ENCODE data around the gene DPP6. TPM values are rescaled to one million over a fixed set of nuclear protein-coding genes. Genes with fewer than 3 reads are reported as not detected.

The DPP6 gene
- total RNA-seq, 1 experiment from 2014 or later = not detected

DNA sequence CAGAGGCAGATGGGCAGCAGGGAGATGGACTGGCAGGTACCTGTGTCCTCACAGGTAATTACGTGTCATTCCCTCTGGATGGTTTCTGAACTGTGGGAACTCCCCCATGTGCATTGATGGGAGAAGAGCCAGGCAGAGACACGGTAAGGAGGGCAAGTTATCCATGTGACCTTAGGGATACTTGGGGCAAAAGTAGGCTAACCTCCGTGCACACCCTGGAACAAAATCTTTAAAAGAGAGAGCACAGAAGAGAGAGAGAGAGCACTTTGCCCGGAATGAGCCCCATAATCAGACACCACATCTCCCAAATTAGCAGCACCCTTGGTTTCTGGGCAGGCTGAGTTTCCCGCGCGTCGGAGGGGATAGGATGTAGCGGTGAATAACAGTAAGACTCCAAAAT, 527.5 kb downstream of the DPP6 start:
- ChIA-PET POLR2A (no interaction called here), CTCF (no interaction called here)
- H3K4me3 Mint-ChIP-seq = no peak overlapping the region
- TF ChIP-seq, protein P1, sequence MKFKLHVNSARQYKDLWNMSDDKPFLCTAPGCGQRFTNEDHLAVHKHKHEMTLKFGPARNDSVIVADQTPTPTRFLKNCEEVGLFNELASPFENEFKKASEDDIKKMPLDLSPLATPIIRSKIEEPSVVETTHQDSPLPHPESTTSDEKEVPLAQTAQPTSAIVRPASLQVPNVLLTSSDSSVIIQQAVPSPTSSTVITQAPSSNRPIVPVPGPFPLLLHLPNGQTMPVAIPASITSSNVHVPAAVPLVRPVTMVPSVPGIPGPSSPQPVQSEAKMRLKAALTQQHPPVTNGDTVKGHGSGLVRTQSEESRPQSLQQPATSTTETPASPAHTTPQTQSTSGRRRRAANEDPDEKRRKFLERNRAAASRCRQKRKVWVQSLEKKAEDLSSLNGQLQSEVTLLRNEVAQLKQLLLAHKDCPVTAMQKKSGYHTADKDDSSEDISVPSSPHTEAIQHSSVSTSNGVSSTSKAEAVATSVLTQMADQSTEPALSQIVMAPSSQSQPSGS (CRISPR knock-in tag; IDR thresholded peaks at IDR 0.05; ENCODE audit: borderline replicate concordance, low read depth) = no peak
- DNase-seq (ENCODE audit: low spot score) = no peak
- peaks cover 52% of the 10 kb centered on the region for H3K9me3 Mint-ChIP-seq
- ATAC-seq = no peak
- no peak overlapping the region for H3K27ac Mint-ChIP-seq
- peaks cover 80% of the 10 kb centered on the region for H3K36me3 Mint-ChIP-seq
- no peaks in the 10 kb centered on the region for H3K4me1 Mint-ChIP-seq
- peaks cover 20% of the 10 kb centered on the region for H3K27me3 Mint-ChIP-seq (ENCODE audit: low read depth)

DNA sequence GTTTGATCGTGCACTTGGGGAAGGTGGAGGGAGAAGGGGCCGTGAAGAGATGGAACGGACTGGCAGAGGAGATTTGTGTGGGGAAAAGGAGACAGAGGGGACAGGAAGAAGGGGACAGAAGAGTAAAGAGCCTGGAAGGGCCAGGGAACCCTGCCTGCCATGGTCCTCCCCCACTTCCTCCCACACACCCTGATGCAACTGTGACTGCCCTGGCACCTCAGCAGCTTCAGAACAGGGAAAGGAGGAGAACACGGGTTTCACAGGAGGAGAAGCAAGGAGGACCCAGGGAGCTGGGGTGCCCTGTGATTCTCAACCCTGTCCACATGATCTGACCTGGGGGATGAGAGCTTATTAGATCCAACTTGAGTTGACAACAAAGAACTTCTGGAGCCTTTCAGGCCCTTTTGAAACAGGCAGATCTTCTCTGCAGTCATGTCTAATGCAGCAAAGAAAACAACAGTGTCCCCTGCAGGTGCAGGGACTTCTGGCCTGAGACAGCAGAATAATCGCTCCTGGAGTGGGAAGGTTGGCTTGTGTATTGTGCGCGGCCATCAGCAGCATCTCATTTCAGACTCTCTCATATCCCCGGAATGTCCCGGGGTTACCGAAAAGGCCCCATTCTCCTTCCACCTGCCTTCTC, 529.2 kb downstream of the DPP6 start:
- H3K9me3 Mint-ChIP-seq = peaks cover 68% of the 10 kb centered on the region
- H3K27ac Mint-ChIP-seq = no peak overlapping the region
- no peak for ATAC-seq
- H3K4me1 Mint-ChIP-seq = no peaks in the 10 kb centered on the region
- POLR2A ChIA-PET = no interaction called here
- peaks cover 20% of the 10 kb centered on the region for H3K27me3 Mint-ChIP-seq (ENCODE audit: low read depth)
- no peak for DNase-seq (ENCODE audit: low spot score)
- H3K36me3 Mint-ChIP-seq = peaks cover 91% of the 10 kb centered on the region
- no peak overlapping the region for H3K4me3 Mint-ChIP-seq
- CTCF ChIA-PET = no interaction called here
- no peak for TF ChIP-seq ZNF263 (CRISPR knock-in tag; IDR thresholded peaks at IDR 0.05; ENCODE audit: low read depth)
- TF ChIP-seq, protein P2, sequence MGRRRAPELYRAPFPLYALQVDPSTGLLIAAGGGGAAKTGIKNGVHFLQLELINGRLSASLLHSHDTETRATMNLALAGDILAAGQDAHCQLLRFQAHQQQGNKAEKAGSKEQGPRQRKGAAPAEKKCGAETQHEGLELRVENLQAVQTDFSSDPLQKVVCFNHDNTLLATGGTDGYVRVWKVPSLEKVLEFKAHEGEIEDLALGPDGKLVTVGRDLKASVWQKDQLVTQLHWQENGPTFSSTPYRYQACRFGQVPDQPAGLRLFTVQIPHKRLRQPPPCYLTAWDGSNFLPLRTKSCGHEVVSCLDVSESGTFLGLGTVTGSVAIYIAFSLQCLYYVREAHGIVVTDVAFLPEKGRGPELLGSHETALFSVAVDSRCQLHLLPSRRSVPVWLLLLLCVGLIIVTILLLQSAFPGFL (CRISPR knock-in tag; IDR thresholded peaks at IDR 0.05; ENCODE audit: borderline replicate concordance) = no peak

DNA sequence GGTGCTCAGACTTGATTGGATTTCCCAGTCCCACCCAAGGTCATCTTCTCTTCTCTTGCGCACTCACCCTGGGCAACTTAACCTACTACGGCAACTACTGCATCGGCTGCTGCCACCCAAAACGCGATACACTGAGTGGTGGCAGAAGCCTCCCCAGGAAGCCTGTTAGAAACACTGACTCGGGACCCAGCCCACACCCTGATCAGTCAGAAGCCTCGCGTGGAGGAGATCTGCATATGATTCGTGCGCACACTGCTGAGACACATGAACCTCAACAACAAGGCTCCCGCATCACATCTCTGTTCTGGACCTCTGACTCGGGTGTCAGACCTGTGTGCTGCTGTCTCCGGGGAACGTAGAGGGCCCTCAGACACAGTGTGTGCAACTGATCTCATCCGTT, 531.3 kb downstream of the DPP6 start:
- no peak overlapping the region for H3K27ac Mint-ChIP-seq
- no peak overlapping the region for H3K4me3 Mint-ChIP-seq
- ChIA-PET CTCF (no interaction called here), POLR2A (no interaction called here)
- DNase-seq (ENCODE audit: low spot score) (no peak), ATAC-seq (no peak)
- no peaks in the 10 kb centered on the region for H3K4me1 Mint-ChIP-seq
- H3K27me3 Mint-ChIP-seq (ENCODE audit: low read depth) = peaks cover 18% of the 10 kb centered on the region
- H3K36me3 Mint-ChIP-seq = peaks cover 91% of the 10 kb centered on the region
- TF ChIP-seq JAZF1 (CRISPR knock-in tag; IDR thresholded peaks at IDR 0.05) (no peak), ZNF396 (CRISPR knock-in tag; IDR thresholded peaks at IDR 0.05; ENCODE audit: borderline replicate concordance) (no peak)
- TF ChIP-seq, protein P3, sequence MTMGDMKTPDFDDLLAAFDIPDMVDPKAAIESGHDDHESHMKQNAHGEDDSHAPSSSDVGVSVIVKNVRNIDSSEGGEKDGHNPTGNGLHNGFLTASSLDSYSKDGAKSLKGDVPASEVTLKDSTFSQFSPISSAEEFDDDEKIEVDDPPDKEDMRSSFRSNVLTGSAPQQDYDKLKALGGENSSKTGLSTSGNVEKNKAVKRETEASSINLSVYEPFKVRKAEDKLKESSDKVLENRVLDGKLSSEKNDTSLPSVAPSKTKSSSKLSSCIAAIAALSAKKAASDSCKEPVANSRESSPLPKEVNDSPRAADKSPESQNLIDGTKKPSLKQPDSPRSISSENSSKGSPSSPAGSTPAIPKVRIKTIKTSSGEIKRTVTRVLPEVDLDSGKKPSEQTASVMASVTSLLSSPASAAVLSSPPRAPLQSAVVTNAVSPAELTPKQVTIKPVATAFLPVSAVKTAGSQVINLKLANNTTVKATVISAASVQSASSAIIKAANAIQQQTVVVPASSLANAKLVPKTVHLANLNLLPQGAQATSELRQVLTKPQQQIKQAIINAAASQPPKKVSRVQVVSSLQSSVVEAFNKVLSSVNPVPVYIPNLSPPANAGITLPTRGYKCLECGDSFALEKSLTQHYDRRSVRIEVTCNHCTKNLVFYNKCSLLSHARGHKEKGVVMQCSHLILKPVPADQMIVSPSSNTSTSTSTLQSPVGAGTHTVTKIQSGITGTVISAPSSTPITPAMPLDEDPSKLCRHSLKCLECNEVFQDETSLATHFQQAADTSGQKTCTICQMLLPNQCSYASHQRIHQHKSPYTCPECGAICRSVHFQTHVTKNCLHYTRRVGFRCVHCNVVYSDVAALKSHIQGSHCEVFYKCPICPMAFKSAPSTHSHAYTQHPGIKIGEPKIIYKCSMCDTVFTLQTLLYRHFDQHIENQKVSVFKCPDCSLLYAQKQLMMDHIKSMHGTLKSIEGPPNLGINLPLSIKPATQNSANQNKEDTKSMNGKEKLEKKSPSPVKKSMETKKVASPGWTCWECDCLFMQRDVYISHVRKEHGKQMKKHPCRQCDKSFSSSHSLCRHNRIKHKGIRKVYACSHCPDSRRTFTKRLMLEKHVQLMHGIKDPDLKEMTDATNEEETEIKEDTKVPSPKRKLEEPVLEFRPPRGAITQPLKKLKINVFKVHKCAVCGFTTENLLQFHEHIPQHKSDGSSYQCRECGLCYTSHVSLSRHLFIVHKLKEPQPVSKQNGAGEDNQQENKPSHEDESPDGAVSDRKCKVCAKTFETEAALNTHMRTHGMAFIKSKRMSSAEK (CRISPR knock-in tag; IDR thresholded peaks at IDR 0.05; ENCODE audit: borderline replicate concordance) = no peak
- H3K9me3 Mint-ChIP-seq = peaks cover 88% of the 10 kb centered on the region

DNA sequence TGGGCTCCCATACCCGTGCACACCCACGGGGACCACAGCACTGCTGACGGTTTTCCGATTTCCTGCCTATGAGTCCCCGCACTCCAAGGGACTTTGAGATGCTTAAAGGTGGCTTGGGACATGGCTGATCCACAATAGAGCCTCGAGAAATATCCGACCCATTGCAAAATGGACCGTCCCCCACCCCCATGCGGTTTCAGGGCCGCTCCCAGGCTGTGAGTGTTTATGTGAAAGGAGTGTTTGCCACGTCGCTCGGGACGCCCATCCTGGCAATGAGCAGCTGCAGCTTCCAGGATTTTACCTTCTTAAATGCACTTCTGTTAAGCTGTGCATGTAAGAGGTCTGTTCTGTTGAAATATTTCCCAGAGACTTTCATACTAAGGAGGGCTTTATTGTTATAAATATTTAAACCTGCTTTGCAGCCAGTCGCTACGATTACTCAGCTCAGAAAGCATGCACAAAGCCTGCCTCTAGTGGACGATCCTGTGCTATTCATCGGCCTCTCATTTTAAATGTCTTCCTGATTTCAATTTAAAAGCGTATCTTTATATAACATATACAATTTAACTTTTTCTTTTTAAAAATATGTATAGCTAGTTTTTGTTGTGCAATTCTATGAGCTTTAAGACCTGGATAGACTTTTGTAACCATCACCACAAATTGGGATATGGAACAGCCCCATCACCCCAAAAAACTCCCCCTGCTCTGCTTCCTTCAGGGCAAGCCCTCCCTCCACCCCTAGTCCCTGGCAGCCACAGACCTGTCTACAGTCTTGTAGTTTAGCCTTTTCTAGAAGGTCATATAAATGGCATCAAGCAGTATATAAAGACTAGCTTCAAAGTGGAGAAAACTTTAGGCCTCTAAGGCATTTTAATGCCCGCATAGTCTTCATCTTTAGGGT, 532.4 kb downstream of the DPP6 start:
- Mint-ChIP-seq H3K27ac (no peak overlapping the region), H3K4me3 (no peak overlapping the region), H3K9me3 (peaks cover 94% of the 10 kb centered on the region), H3K36me3 (peaks cover 91% of the 10 kb centered on the region), H3K4me1 (no peaks in the 10 kb centered on the region), H3K27me3 (ENCODE audit: low read depth) (peaks cover 18% of the 10 kb centered on the region)
- TF ChIP-seq, protein P4, sequence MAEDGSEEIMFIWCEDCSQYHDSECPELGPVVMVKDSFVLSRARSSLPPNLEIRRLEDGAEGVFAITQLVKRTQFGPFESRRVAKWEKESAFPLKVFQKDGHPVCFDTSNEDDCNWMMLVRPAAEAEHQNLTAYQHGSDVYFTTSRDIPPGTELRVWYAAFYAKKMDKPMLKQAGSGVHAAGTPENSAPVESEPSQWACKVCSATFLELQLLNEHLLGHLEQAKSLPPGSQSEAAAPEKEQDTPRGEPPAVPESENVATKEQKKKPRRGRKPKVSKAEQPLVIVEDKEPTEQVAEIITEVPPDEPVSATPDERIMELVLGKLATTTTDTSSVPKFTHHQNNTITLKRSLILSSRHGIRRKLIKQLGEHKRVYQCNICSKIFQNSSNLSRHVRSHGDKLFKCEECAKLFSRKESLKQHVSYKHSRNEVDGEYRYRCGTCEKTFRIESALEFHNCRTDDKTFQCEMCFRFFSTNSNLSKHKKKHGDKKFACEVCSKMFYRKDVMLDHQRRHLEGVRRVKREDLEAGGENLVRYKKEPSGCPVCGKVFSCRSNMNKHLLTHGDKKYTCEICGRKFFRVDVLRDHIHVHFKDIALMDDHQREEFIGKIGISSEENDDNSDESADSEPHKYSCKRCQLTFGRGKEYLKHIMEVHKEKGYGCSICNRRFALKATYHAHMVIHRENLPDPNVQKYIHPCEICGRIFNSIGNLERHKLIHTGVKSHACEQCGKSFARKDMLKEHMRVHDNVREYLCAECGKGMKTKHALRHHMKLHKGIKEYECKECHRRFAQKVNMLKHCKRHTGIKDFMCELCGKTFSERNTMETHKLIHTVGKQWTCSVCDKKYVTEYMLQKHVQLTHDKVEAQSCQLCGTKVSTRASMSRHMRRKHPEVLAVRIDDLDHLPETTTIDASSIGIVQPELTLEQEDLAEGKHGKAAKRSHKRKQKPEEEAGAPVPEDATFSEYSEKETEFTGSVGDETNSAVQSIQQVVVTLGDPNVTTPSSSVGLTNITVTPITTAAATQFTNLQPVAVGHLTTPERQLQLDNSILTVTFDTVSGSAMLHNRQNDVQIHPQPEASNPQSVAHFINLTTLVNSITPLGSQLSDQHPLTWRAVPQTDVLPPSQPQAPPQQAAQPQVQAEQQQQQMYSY (CRISPR knock-in tag; IDR thresholded peaks at IDR 0.05) = no peak
- no peak for TF ChIP-seq CBFB (CRISPR knock-in tag; IDR thresholded peaks at IDR 0.05; ENCODE audit: low read depth)
- TF ChIP-seq, protein P5, sequence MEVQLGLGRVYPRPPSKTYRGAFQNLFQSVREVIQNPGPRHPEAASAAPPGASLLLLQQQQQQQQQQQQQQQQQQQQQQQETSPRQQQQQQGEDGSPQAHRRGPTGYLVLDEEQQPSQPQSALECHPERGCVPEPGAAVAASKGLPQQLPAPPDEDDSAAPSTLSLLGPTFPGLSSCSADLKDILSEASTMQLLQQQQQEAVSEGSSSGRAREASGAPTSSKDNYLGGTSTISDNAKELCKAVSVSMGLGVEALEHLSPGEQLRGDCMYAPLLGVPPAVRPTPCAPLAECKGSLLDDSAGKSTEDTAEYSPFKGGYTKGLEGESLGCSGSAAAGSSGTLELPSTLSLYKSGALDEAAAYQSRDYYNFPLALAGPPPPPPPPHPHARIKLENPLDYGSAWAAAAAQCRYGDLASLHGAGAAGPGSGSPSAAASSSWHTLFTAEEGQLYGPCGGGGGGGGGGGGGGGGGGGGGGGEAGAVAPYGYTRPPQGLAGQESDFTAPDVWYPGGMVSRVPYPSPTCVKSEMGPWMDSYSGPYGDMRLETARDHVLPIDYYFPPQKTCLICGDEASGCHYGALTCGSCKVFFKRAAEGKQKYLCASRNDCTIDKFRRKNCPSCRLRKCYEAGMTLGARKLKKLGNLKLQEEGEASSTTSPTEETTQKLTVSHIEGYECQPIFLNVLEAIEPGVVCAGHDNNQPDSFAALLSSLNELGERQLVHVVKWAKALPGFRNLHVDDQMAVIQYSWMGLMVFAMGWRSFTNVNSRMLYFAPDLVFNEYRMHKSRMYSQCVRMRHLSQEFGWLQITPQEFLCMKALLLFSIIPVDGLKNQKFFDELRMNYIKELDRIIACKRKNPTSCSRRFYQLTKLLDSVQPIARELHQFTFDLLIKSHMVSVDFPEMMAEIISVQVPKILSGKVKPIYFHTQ (CRISPR knock-in tag; IDR thresholded peaks at IDR 0.05) = no peak
- ChIA-PET CTCF (no interaction called here), POLR2A (no interaction called here)
- ATAC-seq (no peak), DNase-seq (ENCODE audit: low spot score) (no peak)
